Spleen (tissue), 7 donors: Measurements from ENCODE around the gene FRMD5.

Source experiments
- POLR2A ChIP-seq, 3 donors: fragments of 450-650 bp; IDR thresholded peaks; one replicate each; pipeline ENCODE4 v1.5.1; 2017; ENCODE audit warnings: antibody characterized with exemption in 3 of 3, mild to moderate bottlenecking in 1 of 3
- TF ChIP-seq, protein P1 (sequence below), 11 experiments: fragments of 200-600 bp in 7 of 11; fragments of 450-650 bp in 4 of 11; sonication (generic) in 4 of 11; IDR thresholded peaks in 8 of 11; conservative IDR thresholded peaks in 3 of 11; 1 replicate in 7 of 11; 2 replicates in 4 of 11; pipeline versions ENCODE4 v1.4.0 to v1.8.0; 2016 to 2021; ENCODE audit warnings: antibody characterized with exemption in 11 of 11, inconsistent platforms in 4 of 11, mild to moderate bottlenecking in 1 of 11
- donor health status: DM: no; HTN: no; CAD: no; lungs with moderate emphysema.
- donor health status: DM: no; HTN: no; CAD: no.
- donor health status: DM: no; HTN: no; CAD: no.

- TF ChIP-seq POLR2A (IDR thresholded peaks at IDR 0.05): no peak
- TF ChIP-seq, protein P1, sequence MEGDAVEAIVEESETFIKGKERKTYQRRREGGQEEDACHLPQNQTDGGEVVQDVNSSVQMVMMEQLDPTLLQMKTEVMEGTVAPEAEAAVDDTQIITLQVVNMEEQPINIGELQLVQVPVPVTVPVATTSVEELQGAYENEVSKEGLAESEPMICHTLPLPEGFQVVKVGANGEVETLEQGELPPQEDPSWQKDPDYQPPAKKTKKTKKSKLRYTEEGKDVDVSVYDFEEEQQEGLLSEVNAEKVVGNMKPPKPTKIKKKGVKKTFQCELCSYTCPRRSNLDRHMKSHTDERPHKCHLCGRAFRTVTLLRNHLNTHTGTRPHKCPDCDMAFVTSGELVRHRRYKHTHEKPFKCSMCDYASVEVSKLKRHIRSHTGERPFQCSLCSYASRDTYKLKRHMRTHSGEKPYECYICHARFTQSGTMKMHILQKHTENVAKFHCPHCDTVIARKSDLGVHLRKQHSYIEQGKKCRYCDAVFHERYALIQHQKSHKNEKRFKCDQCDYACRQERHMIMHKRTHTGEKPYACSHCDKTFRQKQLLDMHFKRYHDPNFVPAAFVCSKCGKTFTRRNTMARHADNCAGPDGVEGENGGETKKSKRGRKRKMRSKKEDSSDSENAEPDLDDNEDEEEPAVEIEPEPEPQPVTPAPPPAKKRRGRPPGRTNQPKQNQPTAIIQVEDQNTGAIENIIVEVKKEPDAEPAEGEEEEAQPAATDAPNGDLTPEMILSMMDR (IDR thresholded peaks at IDR 0.05 in 8 of 11, conservative IDR thresholded peaks at IDR 0.05 in 3 of 11): no peak
These were observed 295.1 kb downstream of the FRMD5 start for GRCh38 chr15:43899928-43900327.
